K562 (cell line): ENCODE measurements around the gene SIGMAR1. TPM values are rescaled to one million over a fixed set of nuclear protein-coding genes. Genes with fewer than 3 reads are reported as not detected.
A peak's percentile ranks its signal among the peaks of the same experiment; 100 is the strongest.

Experiments
- EP400 ChIP-seq: fragments of 450-650 bp; IDR thresholded peaks from 2 replicates; pipeline ENCODE4 v1.6.1; 2017; ENCODE audit warnings: antibody characterized with exemption, mild to moderate bottlenecking, moderate library complexity
- ETV5 ChIP-seq: sonication (generic); formaldehyde crosslinking; IDR thresholded peaks from 2 replicates; pipeline ENCODE4 v1.4.0; 2020; ENCODE audit warnings: low read depth, mild to moderate bottlenecking, missing genetic modification reagents
- FOXP1 ChIP-seq: sonication (generic); formaldehyde crosslinking; IDR thresholded peaks from 2 replicates; pipeline ENCODE4 v1.8.0; 2022; ENCODE audit warnings: mild to moderate bottlenecking, missing genetic modification reagents
- ILF3 ChIP-seq: fragments of 450-650 bp; IDR thresholded peaks from 2 replicates; pipeline ENCODE4 v1.6.1; 2018; ENCODE audit warnings: antibody characterized with exemption, mild to moderate bottlenecking, moderate library complexity, borderline replicate concordance
- IRF2 ChIP-seq: sonication (generic); formaldehyde crosslinking; IDR thresholded peaks from 2 replicates; pipeline ENCODE4 v1.8.1; 2022; ENCODE audit warnings: mild to moderate bottlenecking, missing genetic modification reagents
- MCM3 ChIP-seq: fragments of 450-650 bp; IDR thresholded peaks from 2 replicates; pipeline ENCODE4 v1.6.1; 2016
- PHB ChIP-seq: fragments of 250-450 bp; sonication (Bioruptor Pico); IDR thresholded peaks from 2 replicates; pipeline ENCODE4 v1.5.0; 2021
- POLR3A ChIP-seq: IDR thresholded peaks from 2 replicates; pipeline ENCODE4 v1.6.1; 2011; ENCODE audit warnings: borderline replicate concordance, mild to moderate bottlenecking, moderate library complexity; ENCODE audit not compliant: insufficient read length, insufficient read depth; ENCODE audit errors: extremely low read depth
- RFX1 ChIP-seq: fragments of 450-650 bp; IDR thresholded peaks from 2 replicates; pipeline ENCODE4 v1.6.1; 2016; ENCODE audit warnings: mild to moderate bottlenecking, moderate library complexity
- TCF3 ChIP-seq: sonication (generic); formaldehyde crosslinking; IDR thresholded peaks from 2 replicates; pipeline ENCODE4 v1.4.0; 2020; ENCODE audit warnings: mild to moderate bottlenecking, missing genetic modification reagents
- TCF7L2 ChIP-seq: fragments of 150-350 bp; IDR thresholded peaks from 2 replicates; pipeline ENCODE4 v1.6.1; 2016; ENCODE audit warnings: low read depth, mild to moderate bottlenecking, low read length, moderate library complexity
- ZNF140 ChIP-seq: fragments of 250-450 bp; sonication (Bioruptor Pico); IDR thresholded peaks from 2 replicates; pipeline ENCODE4 v1.8.0; 2021; ENCODE audit warnings: moderate library complexity, mild to moderate bottlenecking, inconsistent platforms
- ZNF3 ChIP-seq: fragments of 250-450 bp; sonication (Bioruptor Pico); IDR thresholded peaks from 2 replicates; pipeline ENCODE4 v1.5.0; 2021; ENCODE audit warnings: mild to moderate bottlenecking, moderate library complexity
- ZNF384 ChIP-seq: IDR thresholded peaks from 2 replicates; pipeline ENCODE4 v1.6.1; 2012; ENCODE audit warnings: low read depth, low read length, improper control_type of control experiment
- ZNF431 ChIP-seq: sonication (generic); formaldehyde crosslinking; IDR thresholded peaks from 2 replicates; pipeline ENCODE4 v1.8.0; 2022; ENCODE audit warnings: mild to moderate bottlenecking, missing genetic modification reagents
- ZNF717 ChIP-seq: fragments of 250-450 bp; sonication (Bioruptor Pico); IDR thresholded peaks from 2 replicates; pipeline ENCODE4 v1.5.0; 2021
- polyA plus RNA-seq, 8 experiments: library from polyadenylated mRNA; depleted of rRNA in 4 of 8; stranded (reverse) in 5 of 8; unstranded in 3 of 8; fragments of >200 nt; fragmentation: Nextera tagmentation in 2 of 8; fragmentation: Illumina TruSeq in 1 of 8; extraction: Ambion mirVana in 2 of 8; extraction: Trizol in 1 of 8; gene quantifications; 2 replicates each; pipeline versions ENCODE4 v1.2.1 to v1.2.3, GENCODE V29; 2011 to 2014; ENCODE audit warnings: inconsistent platforms in 1 of 8, missing spikeins in 1 of 8
- total RNA-seq, 7 experiments: library from RNA; depleted of rRNA in 6 of 7; stranded (reverse); fragments of >200 nt in 6 of 7; fragmentation: Illumina TruSeq in 2 of 7; extraction: Trizol in 2 of 7; gene quantifications; 2 replicates each; pipeline versions ENCODE4 v1.2.1 to v1.2.3, GENCODE V29; 2011 to 2021; ENCODE audit warnings: low replicate concordance in 1 of 7
- TF ChIP-seq, protein P1 (sequence below): fragments of 450-650 bp; IDR thresholded peaks from 2 replicates; pipeline ENCODE4 v1.7.0; 2016; ENCODE audit warnings: borderline replicate concordance
- TF ChIP-seq, protein P2 (sequence below): sonication (generic); formaldehyde crosslinking; IDR thresholded peaks from 2 replicates; pipeline ENCODE4 v1.8.0; 2022; ENCODE audit warnings: mild to moderate bottlenecking, missing genetic modification reagents, borderline replicate concordance
- TF ChIP-seq, protein P3 (sequence below): fragments of 450-650 bp; IDR thresholded peaks from 2 replicates; pipeline ENCODE4 v1.6.1; 2016; ENCODE audit warnings: borderline replicate concordance
- TF ChIP-seq, protein P4 (sequence below): fragments of 150-350 bp; conservative IDR thresholded peaks from 2 replicates; pipeline ENCODE4 v1.6.1; 2014; ENCODE audit warnings: low read length

The SIGMAR1 gene
- total and polyA plus RNA-seq, 9 of the 15 experiments (the other 6 are each of a cell fraction or from before 2014, with no cell fraction given) = 6.9 to 80.0 (median 35.2) TPM

DNA sequence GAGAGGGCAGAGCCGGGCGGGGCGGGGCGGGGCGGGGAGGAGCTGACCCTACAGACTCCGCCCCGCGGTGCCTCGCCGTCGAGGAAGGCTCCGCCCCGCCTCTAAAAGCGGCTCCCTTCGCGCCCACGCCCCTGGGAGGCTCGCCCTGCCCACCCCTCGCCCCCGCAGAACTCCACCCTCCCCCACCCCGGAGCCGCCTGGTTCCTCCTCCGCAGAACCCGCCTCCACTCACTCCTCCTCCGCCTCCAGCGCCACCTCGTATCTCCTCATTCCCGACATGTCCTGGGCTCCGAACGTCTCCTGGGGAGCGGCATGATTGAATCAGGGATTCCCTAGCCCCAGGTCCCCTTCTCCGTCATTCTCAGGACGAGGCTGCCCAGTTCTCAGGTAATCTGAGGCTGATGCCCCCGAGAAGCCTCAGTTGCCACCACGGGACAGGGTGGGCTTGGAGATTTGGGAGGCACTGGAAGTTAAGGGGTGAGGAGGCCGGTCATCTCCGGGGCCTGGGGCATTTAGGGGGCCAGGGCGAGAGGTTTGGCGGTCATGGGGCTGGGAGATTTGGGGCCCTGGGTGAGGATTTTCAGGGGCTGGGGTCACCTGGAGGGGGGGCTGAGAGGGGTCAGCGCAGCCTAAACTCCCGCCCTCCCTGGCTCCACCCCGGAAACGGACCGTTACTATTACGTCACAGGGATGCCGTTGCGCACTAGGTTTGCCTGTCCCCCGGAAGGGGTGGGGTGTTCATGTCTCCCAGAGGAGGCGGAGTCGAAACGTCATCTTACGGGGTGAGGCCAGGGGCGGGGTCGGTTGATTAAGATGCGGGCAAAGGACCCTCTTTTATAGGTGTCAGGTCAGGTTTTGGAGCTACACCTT is 28.0 kb upstream of the SIGMAR1 start (continued):
- TF ChIP-seq, protein P1, sequence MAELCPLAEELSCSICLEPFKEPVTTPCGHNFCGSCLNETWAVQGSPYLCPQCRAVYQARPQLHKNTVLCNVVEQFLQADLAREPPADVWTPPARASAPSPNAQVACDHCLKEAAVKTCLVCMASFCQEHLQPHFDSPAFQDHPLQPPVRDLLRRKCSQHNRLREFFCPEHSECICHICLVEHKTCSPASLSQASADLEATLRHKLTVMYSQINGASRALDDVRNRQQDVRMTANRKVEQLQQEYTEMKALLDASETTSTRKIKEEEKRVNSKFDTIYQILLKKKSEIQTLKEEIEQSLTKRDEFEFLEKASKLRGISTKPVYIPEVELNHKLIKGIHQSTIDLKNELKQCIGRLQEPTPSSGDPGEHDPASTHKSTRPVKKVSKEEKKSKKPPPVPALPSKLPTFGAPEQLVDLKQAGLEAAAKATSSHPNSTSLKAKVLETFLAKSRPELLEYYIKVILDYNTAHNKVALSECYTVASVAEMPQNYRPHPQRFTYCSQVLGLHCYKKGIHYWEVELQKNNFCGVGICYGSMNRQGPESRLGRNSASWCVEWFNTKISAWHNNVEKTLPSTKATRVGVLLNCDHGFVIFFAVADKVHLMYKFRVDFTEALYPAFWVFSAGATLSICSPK = no peak
- TF ChIP-seq MCM3 (no peak), IRF2 (CRISPR knock-in tag) (no peak), PHB (no peak), ETV5 (CRISPR knock-in tag) (peak; percentile 53; the same call in 1 of the 2 replicates), RFX1 (no peak), FOXP1 (CRISPR knock-in tag) (no peak), ZNF384 (no peak), TCF7L2 (no peak), ZNF140 (CRISPR knock-in tag) (no peak), ZNF3 (no peak), TCF3 (CRISPR knock-in tag) (no peak), POLR3A (no peak), ZNF717 (no peak), ZNF431 (CRISPR knock-in tag) (no peak), EP400 (peak; percentile 77), ILF3 (no peak)
- TF ChIP-seq, protein P2, sequence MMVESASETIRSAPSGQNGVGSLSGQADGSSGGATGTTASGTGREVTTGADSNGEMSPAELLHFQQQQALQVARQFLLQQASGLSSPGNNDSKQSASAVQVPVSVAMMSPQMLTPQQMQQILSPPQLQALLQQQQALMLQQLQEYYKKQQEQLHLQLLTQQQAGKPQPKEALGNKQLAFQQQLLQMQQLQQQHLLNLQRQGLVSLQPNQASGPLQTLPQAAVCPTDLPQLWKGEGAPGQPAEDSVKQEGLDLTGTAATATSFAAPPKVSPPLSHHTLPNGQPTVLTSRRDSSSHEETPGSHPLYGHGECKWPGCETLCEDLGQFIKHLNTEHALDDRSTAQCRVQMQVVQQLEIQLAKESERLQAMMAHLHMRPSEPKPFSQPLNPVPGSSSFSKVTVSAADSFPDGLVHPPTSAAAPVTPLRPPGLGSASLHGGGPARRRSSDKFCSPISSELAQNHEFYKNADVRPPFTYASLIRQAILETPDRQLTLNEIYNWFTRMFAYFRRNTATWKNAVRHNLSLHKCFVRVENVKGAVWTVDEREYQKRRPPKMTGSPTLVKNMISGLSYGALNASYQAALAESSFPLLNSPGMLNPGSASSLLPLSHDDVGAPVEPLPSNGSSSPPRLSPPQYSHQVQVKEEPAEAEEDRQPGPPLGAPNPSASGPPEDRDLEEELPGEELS (CRISPR knock-in tag) = no peak
- TF ChIP-seq, protein P3, sequence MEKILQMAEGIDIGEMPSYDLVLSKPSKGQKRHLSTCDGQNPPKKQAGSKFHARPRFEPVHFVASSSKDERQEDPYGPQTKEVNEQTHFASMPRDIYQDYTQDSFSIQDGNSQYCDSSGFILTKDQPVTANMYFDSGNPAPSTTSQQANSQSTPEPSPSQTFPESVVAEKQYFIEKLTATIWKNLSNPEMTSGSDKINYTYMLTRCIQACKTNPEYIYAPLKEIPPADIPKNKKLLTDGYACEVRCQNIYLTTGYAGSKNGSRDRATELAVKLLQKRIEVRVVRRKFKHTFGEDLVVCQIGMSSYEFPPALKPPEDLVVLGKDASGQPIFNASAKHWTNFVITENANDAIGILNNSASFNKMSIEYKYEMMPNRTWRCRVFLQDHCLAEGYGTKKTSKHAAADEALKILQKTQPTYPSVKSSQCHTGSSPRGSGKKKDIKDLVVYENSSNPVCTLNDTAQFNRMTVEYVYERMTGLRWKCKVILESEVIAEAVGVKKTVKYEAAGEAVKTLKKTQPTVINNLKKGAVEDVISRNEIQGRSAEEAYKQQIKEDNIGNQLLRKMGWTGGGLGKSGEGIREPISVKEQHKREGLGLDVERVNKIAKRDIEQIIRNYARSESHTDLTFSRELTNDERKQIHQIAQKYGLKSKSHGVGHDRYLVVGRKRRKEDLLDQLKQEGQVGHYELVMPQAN = peak; percentile 75
- TF ChIP-seq, protein P4, sequence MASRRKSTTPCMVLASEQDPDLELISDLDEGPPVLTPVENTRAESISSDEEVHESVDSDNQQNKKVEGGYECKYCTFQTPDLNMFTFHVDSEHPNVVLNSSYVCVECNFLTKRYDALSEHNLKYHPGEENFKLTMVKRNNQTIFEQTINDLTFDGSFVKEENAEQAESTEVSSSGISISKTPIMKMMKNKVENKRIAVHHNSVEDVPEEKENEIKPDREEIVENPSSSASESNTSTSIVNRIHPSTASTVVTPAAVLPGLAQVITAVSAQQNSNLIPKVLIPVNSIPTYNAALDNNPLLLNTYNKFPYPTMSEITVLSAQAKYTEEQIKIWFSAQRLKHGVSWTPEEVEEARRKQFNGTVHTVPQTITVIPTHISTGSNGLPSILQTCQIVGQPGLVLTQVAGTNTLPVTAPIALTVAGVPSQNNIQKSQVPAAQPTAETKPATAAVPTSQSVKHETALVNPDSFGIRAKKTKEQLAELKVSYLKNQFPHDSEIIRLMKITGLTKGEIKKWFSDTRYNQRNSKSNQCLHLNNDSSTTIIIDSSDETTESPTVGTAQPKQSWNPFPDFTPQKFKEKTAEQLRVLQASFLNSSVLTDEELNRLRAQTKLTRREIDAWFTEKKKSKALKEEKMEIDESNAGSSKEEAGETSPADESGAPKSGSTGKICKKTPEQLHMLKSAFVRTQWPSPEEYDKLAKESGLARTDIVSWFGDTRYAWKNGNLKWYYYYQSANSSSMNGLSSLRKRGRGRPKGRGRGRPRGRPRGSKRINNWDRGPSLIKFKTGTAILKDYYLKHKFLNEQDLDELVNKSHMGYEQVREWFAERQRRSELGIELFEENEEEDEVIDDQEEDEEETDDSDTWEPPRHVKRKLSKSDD = no peak
